ENCODE measurements around the gene UBAC1. TPM values are rescaled to one million over a fixed set of nuclear protein-coding genes. Genes with fewer than 3 reads are reported as not detected.
A peak's percentile ranks its signal among the peaks of the same experiment; 100 is the strongest.

Gene UBAC1
- total RNA-seq, 1 experiment from 2014 or later = 58.2 TPM

DNA sequence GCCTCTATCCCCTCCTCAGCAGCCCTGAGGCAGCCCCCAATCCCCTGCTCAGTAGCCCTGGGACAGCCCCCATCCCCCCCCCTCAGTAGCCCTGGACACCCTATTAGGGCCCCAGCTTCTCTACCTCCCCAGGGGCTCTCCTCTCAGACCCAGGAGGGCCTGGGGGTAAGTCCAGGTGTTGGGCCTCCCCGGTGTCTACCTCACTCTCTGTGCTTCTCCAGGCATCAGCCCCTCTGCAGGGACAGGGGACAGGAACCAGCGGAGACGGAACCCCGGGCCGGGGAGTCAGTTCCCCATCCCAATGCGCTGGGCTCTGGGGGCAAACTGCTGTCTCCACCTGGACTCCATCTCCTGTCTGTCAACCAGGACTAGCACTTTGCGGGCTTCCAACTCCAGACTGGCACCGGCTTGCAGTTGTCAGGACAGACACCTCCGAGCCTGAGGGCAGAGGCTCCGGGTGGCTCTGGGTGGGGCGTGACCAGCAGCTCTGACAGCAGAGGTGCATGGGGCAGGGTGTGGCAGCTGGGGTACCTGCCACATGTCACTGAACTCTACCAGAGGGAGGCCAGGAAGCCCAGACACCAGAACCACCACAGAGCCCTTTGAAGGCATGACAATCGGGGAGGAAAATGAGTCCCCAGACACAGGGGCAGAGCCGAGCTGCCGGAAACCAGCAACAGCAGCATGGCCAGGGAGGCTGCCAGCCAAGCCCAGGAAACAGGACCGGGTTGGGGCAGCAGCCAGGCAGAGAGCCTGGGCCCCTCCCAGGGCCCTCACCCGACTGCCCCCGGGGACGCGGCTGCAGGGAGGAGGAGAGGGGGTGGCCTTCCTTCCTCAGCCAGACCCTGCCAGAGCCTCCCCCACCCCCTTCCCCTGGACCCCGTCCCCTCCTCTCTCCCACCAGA, 17.7 kb upstream of the UBAC1 start:
- intact Hi-C loops (cut with micrococcal nuclease; ENCODE audit: unreplicated experiment) = no loop called here
- Histone ChIP-seq H3K27me3 (replicated peaks; ENCODE audit: insufficient read depth, low read depth, low read length, poor library complexity) (no peaks in the 10 kb centered on the region), H3K36me3 (ENCODE audit: insufficient read depth, low read length, poor library complexity, severe bottlenecking) (no peaks in the 10 kb centered on the region), H3K27ac (ENCODE audit: low read depth, low read length, poor library complexity, severe bottlenecking) (peak overlapping the region; percentile 22), H3K4me3 (ENCODE audit: low read depth, low read length, poor library complexity, severe bottlenecking) (no peak overlapping the region), H3K4me1 (ENCODE audit: insufficient read depth, low read length, poor library complexity, severe bottlenecking) (peaks cover 41% of the 10 kb centered on the region), H3K9me3 (ENCODE audit: low read depth, low read length, poor library complexity, severe bottlenecking) (no peaks in the 10 kb centered on the region)
- no TSS peak for BruUV-seq (replicated peaks)
- peak; percentile 52 for DNase-seq (ENCODE audit: low spot score)
- TF ChIP-seq, protein P1, sequence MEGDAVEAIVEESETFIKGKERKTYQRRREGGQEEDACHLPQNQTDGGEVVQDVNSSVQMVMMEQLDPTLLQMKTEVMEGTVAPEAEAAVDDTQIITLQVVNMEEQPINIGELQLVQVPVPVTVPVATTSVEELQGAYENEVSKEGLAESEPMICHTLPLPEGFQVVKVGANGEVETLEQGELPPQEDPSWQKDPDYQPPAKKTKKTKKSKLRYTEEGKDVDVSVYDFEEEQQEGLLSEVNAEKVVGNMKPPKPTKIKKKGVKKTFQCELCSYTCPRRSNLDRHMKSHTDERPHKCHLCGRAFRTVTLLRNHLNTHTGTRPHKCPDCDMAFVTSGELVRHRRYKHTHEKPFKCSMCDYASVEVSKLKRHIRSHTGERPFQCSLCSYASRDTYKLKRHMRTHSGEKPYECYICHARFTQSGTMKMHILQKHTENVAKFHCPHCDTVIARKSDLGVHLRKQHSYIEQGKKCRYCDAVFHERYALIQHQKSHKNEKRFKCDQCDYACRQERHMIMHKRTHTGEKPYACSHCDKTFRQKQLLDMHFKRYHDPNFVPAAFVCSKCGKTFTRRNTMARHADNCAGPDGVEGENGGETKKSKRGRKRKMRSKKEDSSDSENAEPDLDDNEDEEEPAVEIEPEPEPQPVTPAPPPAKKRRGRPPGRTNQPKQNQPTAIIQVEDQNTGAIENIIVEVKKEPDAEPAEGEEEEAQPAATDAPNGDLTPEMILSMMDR (conservative IDR thresholded peaks at IDR 0.05; ENCODE audit: low read depth, low read length) = no peak
- no peak for TF ChIP-seq EZH2 (IDR thresholded peaks at IDR 0.05; ENCODE audit: borderline replicate concordance, low read depth, low read length, poor library complexity, severe bottlenecking)
- POLR2A ChIA-PET (ENCODE audit: low non-redundant PET) = no interaction called here
- CTCF ChIA-PET = no interaction called here

DNA sequence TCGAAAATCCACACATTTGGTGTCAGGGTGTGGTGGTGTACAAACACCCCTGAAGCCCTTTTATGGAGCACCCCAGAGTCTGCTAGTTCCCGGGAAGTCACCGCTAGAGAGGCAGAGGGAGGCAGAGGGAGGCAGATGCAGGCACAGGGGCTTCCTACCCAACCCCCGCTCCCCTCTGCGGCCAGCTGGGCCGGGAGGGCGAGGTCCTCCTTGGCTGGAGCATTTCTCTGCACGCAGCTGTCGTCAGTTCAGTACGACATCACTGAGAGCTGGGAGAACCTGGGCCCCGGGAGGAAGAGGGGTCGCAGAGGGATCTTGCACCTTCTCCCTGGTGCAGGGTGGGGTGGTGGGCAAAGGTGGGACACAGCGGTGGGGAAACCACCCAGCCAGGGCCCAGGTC, 15.8 kb upstream of the UBAC1 start:
- intact Hi-C loops (cut with micrococcal nuclease; ENCODE audit: unreplicated experiment) = no loop called here
- ChIA-PET POLR2A (ENCODE audit: low non-redundant PET) (no interaction called here), CTCF (no interaction called here)
- peaks cover 41% of the 10 kb centered on the region for H3K4me1 ChIP-seq (ENCODE audit: insufficient read depth, low read length, poor library complexity, severe bottlenecking)
- no peaks in the 10 kb centered on the region for H3K36me3 ChIP-seq (ENCODE audit: insufficient read depth, low read length, poor library complexity, severe bottlenecking)
- no TSS peak for BruUV-seq (replicated peaks)
- TF ChIP-seq, protein P1 (conservative IDR thresholded peaks at IDR 0.05; ENCODE audit: low read depth, low read length) = no peak
- TF ChIP-seq EZH2 (IDR thresholded peaks at IDR 0.05; ENCODE audit: borderline replicate concordance, low read depth, low read length, poor library complexity, severe bottlenecking) = no peak
- H3K27me3 ChIP-seq (replicated peaks; ENCODE audit: insufficient read depth, low read depth, low read length, poor library complexity) = no peaks in the 10 kb centered on the region
- peak overlapping the region; percentile 11 for H3K27ac ChIP-seq (ENCODE audit: low read depth, low read length, poor library complexity, severe bottlenecking)
- DNase-seq (ENCODE audit: low spot score) = no peak
- H3K4me3 ChIP-seq (ENCODE audit: low read depth, low read length, poor library complexity, severe bottlenecking) = no peak overlapping the region
- no peaks in the 10 kb centered on the region for H3K9me3 ChIP-seq (ENCODE audit: low read depth, low read length, poor library complexity, severe bottlenecking)

DNA sequence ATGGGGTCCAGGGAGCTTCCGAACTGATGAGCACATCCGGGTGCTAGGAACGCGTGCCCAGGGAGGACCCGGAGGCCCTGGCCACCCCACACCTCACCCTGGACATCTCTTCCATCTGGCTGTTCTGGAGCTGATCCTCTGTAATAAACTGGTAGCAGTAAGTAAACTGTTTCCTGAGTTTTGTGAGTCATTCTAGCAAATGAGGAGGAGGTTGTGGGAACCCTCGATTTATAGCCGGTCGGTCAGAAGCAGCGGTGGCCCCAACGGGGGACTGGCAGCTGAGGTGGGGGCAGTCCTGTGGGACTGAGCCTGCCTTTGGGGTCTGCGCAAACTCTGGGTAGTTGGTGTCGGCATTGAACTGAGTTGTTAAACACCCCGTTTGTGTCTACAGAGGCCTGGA, 15.4 kb upstream of the UBAC1 start:
- no peak overlapping the region for H3K4me3 ChIP-seq (ENCODE audit: low read depth, low read length, poor library complexity, severe bottlenecking)
- H3K36me3 ChIP-seq (ENCODE audit: insufficient read depth, low read length, poor library complexity, severe bottlenecking) = no peaks in the 10 kb centered on the region
- H3K27me3 ChIP-seq (replicated peaks; ENCODE audit: insufficient read depth, low read depth, low read length, poor library complexity) = no peaks in the 10 kb centered on the region
- BruUV-seq (replicated peaks) = no TSS peak
- peak overlapping the region; percentile 11 for H3K27ac ChIP-seq (ENCODE audit: low read depth, low read length, poor library complexity, severe bottlenecking)
- intact Hi-C loops (cut with micrococcal nuclease; ENCODE audit: unreplicated experiment) = no loop called here
- CTCF ChIA-PET = no interaction called here
- DNase-seq (ENCODE audit: low spot score) = no peak
- POLR2A ChIA-PET (ENCODE audit: low non-redundant PET) = no interaction called here
- H3K9me3 ChIP-seq (ENCODE audit: low read depth, low read length, poor library complexity, severe bottlenecking) = no peaks in the 10 kb centered on the region
- H3K4me1 ChIP-seq (ENCODE audit: insufficient read depth, low read length, poor library complexity, severe bottlenecking) = peaks cover 45% of the 10 kb centered on the region
- TF ChIP-seq EZH2 (IDR thresholded peaks at IDR 0.05; ENCODE audit: borderline replicate concordance, low read depth, low read length, poor library complexity, severe bottlenecking) = no peak
- TF ChIP-seq, protein P1 (conservative IDR thresholded peaks at IDR 0.05; ENCODE audit: low read depth, low read length) = no peak
